BLaER1 treated with 17β-estradiol and CSF1 and Interleukin-3, amounts not matched to agents 10 nM and 100 nM (cell line): Measurements from ENCODE around the gene SOD2.
"Not testable (repeated sequence)": the region's sequence is repeated elsewhere in the genome, so short reads cannot be mapped to it uniquely, and the experiment has no call there.

Experiments
- H3K27ac ChIP-seq, 11 experiments: shearing (Covaris generic); formaldehyde crosslinking; 2 replicates each; pipeline ENCODE4 v1.8.1; 2022
- H3K27me3 ChIP-seq, 11 experiments: shearing (Covaris generic); formaldehyde crosslinking; 2 replicates each; pipeline ENCODE4 v1.8.1; 2022
- H3K36me3 ChIP-seq, 11 experiments: shearing (Covaris generic); formaldehyde crosslinking; 2 replicates each; pipeline ENCODE4 v1.8.1; 2022
- H3K4me1 ChIP-seq, 10 experiments: shearing (Covaris generic); formaldehyde crosslinking; 2 replicates each; pipeline ENCODE4 v1.8.1; 2022
- H3K4me2 ChIP-seq, 11 experiments: shearing (Covaris generic); formaldehyde crosslinking; 2 replicates each; pipeline ENCODE4 v1.8.1; 2022
- H3K4me3 ChIP-seq, 10 experiments: shearing (Covaris generic); formaldehyde crosslinking; 2 replicates each; pipeline ENCODE4 v1.8.1; 2022
- H3K9ac ChIP-seq, 11 experiments: shearing (Covaris generic); formaldehyde crosslinking; 2 replicates each; pipeline ENCODE4 v1.8.1; 2022
- H3K9me3 ChIP-seq, 11 experiments: shearing (Covaris generic); formaldehyde crosslinking; replicated peaks in 1 of 11; 2 replicates each; pipeline ENCODE4 v1.8.1; 2022
- H4K20me1 ChIP-seq, 11 experiments: shearing (Covaris generic); formaldehyde crosslinking; 2 replicates each; pipeline ENCODE4 v1.8.1; 2022
- Cebpa-rat ChIP-seq, 11 experiments: shearing (Covaris generic); IDR thresholded peaks; 2 replicates each; pipeline ENCODE4 v1.8.1; 2022

SOD2 gene

DNA sequence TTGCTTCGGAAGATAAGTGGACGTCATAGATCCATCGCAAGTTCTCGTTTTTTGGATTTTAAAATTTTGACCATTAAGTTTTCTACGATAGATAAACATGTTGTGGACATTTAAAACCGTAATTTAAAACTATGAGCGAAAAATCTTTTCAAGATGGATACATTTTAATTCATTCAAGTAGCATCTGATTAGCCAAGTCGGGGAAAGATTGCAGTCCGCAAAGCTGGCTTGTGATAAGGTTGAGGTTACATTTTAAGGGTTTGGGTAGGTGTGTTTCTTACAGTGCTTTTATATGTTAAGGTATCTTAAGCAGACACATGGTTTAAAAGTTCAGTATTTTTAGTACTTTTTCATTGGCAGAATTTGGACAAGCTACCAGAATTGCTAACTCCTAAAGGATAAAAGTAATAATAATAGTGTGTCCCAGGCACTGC, 35.5 kb upstream of the SOD2 start:
- TF ChIP-seq Cebpa-rat (IDR thresholded peaks at IDR 0.05) = no peak
- Histone ChIP-seq H3K27ac (peak overlapping the region; percentile 98 to 100 (median 99)), H3K9me3 (peaks cover 0 to 6% (median 2%) of the 10 kb centered on the region in 11 experiments; a peak in 10 of 22 replicates), H3K4me2 (peak overlapping the region; percentile 75 to 97 (median 88)), H3K9ac (peak overlapping the region; percentile 98 to 100 (median 100)), H3K4me1 (peaks cover 27 to 65% (median 40%) of the 10 kb centered on the region in 10 experiments), H3K4me3 (peak overlapping the region; percentile 90 to 99 (median 94)), H3K36me3 (peaks cover 20 to 51% (median 45%) of the 10 kb centered on the region in 11 experiments; a peak in 21 of 22 replicates), H3K27me3 (no peaks in the 10 kb centered on the region), H4K20me1 (peaks cover 53 to 62% (median 60%) of the 10 kb centered on the region in 11 experiments)

DNA sequence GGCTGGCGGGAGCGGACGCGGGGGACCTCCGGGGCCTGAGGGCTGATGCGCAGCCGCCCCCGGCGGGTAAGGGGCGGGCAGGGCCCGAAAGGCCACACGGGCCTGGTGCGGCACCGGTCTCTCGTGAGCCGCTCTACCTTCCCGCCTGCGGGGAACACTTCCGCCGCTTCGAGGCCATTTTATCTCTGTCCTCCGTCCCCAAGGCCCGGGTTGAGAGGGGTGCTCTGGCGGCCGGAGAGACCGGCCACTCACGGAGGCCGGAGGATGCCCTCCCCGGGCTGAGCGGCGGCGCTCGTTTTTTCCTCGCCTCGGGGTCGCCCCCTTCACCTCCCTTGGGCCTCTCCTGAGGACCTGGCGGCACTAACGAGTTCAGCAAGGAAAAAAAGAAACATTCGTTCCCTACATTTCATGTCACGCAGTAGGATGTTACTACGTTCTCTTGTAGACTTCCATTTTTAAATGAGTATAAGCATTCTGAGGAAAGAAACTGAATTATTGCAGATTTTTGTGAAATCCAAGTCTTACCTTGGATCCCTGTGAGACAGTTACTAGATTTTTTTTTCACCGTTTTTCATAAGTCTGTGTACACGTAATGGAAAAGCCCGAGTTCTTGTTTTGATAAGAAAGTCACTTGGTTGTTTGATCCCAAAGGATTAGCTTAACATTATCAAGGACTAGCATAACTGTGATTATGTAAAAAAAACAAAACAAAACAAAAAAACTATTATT, 34.8 kb upstream of the SOD2 start:
- H3K27me3 ChIP-seq = no peaks in the 10 kb centered on the region
- H3K4me2 ChIP-seq = peak overlapping the region; percentile 75 to 97 (median 88)
- H3K36me3 ChIP-seq = peaks cover 18 to 52% (median 46%) of the 10 kb centered on the region in 11 experiments; a peak in 21 of 22 replicates
- H3K27ac ChIP-seq = peak overlapping the region; percentile 98 to 100 (median 99)
- peak overlapping the region; percentile 98 to 100 (median 100) for H3K9ac ChIP-seq
- H3K4me1 ChIP-seq = peaks cover 23 to 62% (median 40%) of the 10 kb centered on the region in 10 experiments
- H3K4me3 ChIP-seq = peak overlapping the region; percentile 90 to 99 (median 94)
- TF ChIP-seq Cebpa-rat (IDR thresholded peaks at IDR 0.05) = no peak
- peaks cover 1 to 12% (median 8%) of the 10 kb centered on the region in 11 experiments; a peak in 17 of 22 replicates for H3K9me3 ChIP-seq
- H4K20me1 ChIP-seq = peaks cover 46 to 55% (median 53%) of the 10 kb centered on the region in 11 experiments

DNA sequence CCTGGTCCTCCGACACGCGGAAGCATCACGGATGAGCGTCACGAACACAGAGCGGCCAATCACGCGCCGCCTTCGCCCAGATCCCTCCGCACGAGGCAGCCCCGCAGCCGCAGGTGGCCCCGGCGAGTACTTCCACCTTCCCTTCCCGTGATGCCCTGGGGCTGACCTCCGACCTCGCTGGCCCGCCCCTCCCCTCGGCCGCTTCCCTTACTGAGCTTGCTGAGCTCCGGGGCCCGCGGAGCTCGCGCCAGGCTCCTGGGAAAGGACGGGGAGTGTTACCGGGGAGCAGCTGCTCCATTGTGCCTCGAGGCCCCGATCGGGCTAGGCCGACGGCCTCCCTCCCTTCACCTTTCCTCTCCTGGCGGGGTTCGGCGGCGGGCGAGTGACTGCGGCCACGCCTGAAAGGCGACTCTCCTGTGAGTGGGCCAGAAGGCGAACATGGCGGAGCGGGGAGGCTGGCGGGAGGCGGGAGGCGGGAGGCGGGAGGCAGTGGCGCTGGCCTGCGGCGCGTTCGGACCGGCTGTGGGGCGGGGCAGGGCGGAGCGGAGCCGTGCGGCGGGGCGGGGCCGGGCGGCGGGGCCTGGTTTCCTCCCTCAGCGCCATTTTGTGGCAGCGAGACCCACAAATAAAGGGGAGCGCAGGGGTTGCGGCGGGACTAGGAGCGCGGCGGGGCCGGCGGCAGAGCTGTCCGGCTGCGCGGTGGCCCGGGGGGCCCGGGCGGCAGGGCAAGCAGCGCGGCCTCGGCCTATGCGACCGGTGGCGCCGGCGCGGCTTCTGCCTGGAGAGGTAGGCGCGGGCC, 34.1 kb upstream of the SOD2 start, which contains the start of gene WTAP:
TSS of gene WTAP (plus strand) at position 589 of the 799 bp plus-strand sequence. CDS start 8,760 bp downstream, outside the sequence.
- peaks cover 39 to 53% (median 45%) of the 10 kb centered on the region in 11 experiments for H4K20me1 ChIP-seq
- H3K9ac ChIP-seq = peak within 1 kb of the TSS; percentile 98 to 100 (median 100)
- no peaks in the 10 kb centered on the region for H3K27me3 ChIP-seq
- H3K4me2 ChIP-seq = peak within 1 kb of the TSS; percentile 86 to 97 (median 93)
- H3K4me1 ChIP-seq = peaks cover 23 to 55% (median 40%) of the 10 kb centered on the region in 10 experiments
- peak within 1 kb of the TSS; percentile 98 to 100 (median 99) for H3K27ac ChIP-seq
- TF ChIP-seq Cebpa-rat (IDR thresholded peaks at IDR 0.05) = no peak
- peak within 1 kb of the TSS; percentile 90 to 99 (median 94) for H3K4me3 ChIP-seq
- peaks cover 5 to 14% (median 11%) of the 10 kb centered on the region in 11 experiments; a peak in 17 of 22 replicates for H3K9me3 ChIP-seq
- peaks cover 23 to 55% (median 48%) of the 10 kb centered on the region in 11 experiments; a peak in 21 of 22 replicates for H3K36me3 ChIP-seq

DNA sequence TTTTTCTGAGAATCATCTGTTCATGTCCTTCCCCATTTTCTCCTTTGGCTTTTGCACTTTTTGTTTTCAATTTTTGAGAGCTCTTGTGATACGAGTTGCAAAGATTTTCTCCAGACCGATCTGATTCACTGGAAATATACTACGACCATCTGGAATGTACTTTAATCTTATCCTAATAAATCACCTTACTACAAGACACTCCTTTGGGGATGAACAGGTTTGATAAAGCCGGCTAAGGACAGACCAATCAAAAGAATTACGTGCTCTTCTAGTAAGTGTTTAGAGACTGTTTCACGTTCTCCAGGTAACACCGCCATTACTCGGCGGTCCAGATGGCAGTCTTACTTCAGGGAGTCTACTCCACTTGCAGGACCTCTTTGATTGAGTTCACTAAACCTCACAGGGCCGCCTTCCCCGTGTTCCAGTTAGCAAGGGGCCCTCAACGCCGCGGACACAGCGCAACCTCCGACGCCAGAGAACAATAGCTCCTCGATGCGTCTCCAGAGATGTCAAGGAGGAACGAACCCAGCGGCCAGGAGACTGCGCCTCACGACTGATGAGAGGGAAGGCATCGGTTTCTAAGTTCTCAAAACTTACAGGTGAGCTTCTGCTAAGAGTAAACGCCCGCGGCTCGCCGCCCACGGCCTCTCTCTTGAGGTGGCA, 33.3 kb upstream of the SOD2 start:
- Histone ChIP-seq H3K4me2 (peak overlapping the region; percentile 77 to 96 (median 87)), H3K9me3 (peaks cover 5 to 14% (median 11%) of the 10 kb centered on the region in 11 experiments; a peak in 17 of 22 replicates), H4K20me1 (peaks cover 31 to 51% (median 38%) of the 10 kb centered on the region in 11 experiments), H3K27ac (peak overlapping the region; percentile 98 to 100 (median 99)), H3K27me3 (no peaks in the 10 kb centered on the region), H3K9ac (peak overlapping the region; percentile 98 to 100 (median 100)), H3K4me3 (peak overlapping the region; percentile 90 to 99 (median 94)), H3K4me1 (peaks cover 23 to 47% (median 35%) of the 10 kb centered on the region in 10 experiments), H3K36me3 (peaks cover 16 to 54% (median 44%) of the 10 kb centered on the region in 11 experiments; a peak in 21 of 22 replicates)
- TF ChIP-seq Cebpa-rat (IDR thresholded peaks at IDR 0.05) = no peak

DNA sequence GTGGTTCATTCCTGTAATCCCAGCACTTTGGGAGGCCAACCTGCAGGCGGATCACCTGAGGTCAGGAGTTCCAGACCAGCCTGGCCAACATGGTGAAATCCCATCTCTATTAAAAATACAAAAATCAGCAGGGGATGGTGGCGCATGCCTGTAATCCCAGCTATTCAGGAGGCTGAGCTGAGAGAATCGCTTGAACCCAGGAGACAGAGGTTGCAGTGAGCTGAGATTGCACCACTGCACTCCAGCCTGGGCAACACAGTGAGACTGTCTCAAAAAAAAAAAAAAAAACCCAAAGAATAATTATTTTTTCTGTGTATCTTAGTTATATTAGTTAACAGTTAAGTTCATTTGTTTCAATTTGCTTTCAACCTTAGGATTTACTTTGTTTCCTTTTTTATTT, 32.2 kb upstream of the SOD2 start:
- Histone ChIP-seq H3K36me3 (peaks cover 9 to 44% (median 32%) of the 10 kb centered on the region in 11 experiments; a peak in 20 of 22 replicates), H3K4me3 (peak overlapping the region in 4 of 10 experiments; percentile 90 to 99 (median 94); a peak in 3 of 20 replicates), H3K9me3 (peaks cover 5 to 14% (median 11%) of the 10 kb centered on the region in 11 experiments; a peak in 17 of 22 replicates), H3K9ac (peak overlapping the region in 4 of 11 experiments; percentile 3 to 100 (median 30); a peak in 3 of 22 replicates), H3K4me1 (peaks cover 19 to 35% (median 24%) of the 10 kb centered on the region in 10 experiments), H3K4me2 (peak overlapping the region; percentile 77 to 96 (median 87)), H4K20me1 (peaks cover 20 to 39% (median 26%) of the 10 kb centered on the region in 11 experiments), H3K27ac (0 out of 22 replicates have a peak overlapping the region, but pooled peaks of 2 of the 11 experiments have one; percentile 98 to 100)
- not testable (repeated sequence) for H3K27me3 ChIP-seq

DNA sequence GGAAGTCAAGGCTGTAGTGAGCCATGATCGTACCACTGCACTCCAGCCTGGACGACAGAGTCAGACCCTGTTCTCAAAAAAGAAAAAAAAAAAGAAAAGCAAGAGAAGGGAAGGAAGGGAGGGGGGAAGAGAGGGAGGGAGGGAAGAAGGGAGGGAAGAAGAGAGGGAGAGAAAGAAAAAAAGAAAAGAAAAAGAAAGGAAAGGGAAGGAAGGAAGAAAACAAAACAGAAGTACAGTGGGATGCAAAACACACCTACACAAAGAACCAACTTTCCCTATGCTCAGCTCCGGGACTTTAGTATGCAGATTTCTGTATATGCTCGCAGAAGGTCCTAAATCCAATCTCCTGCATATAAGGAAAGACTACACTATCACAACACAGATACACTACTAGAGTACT, 31.7 kb upstream of the SOD2 start:
- no peak overlapping the region for H3K27ac ChIP-seq
- peak overlapping the region in 2 of 10 experiments; percentile 90 to 93; a peak in 1 of 20 replicates for H3K4me3 ChIP-seq
- peaks cover 5 to 14% (median 11%) of the 10 kb centered on the region in 11 experiments; a peak in 17 of 22 replicates for H3K9me3 ChIP-seq
- H3K36me3 ChIP-seq = peaks cover 9 to 44% (median 30%) of the 10 kb centered on the region in 11 experiments; a peak in 20 of 22 replicates
- no peak for TF ChIP-seq Cebpa-rat (IDR thresholded peaks at IDR 0.05)
- peak overlapping the region in 4 of 11 experiments; percentile 3 to 100 (median 30); a peak in 1 of 22 replicates for H3K9ac ChIP-seq
- peaks cover 15 to 35% (median 22%) of the 10 kb centered on the region in 11 experiments for H4K20me1 ChIP-seq
- H3K4me2 ChIP-seq = peak overlapping the region; percentile 77 to 96 (median 87)
- no peaks in the 10 kb centered on the region for H3K27me3 ChIP-seq
- H3K4me1 ChIP-seq = peaks cover 15 to 31% (median 20%) of the 10 kb centered on the region in 10 experiments

DNA sequence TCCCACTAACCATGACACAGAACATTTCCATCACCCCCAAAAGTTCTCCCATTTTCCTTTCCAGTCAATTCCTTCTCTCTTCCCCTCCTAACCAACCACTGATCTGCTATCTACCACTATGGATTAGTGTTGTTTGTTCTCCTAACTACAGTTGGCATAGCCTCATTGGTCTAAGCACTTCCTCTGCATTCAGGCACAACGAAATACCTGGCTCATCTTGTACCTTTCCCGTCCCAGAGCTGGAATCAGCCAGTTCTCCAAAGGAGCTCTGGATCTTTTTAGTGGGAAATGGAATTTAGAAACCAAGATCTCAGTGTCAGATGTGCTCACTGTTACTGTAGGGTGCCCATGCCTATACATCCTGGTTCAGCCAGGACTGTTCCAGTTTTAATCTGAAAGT, 30.2 kb upstream of the SOD2 start:
- Histone ChIP-seq H3K27ac (no peak overlapping the region), H3K4me2 (0 out of 22 replicates have a peak overlapping the region, but pooled peaks of 1 of the 11 experiments have one; percentile 87), H3K9me3 (peaks cover 5 to 14% (median 11%) of the 10 kb centered on the region in 11 experiments; a peak in 17 of 22 replicates), H3K36me3 (peaks cover 9 to 44% (median 29%) of the 10 kb centered on the region in 11 experiments; a peak in 20 of 22 replicates), H4K20me1 (peaks cover under 1 to 20% (median 7%) of the 10 kb centered on the region in 11 experiments; a peak in 13 of 22 replicates), H3K4me1 (peaks cover 13 to 43% (median 22%) of the 10 kb centered on the region in 10 experiments; a peak in 19 of 20 replicates), H3K4me3 (no peak overlapping the region), H3K9ac (no peak overlapping the region), H3K27me3 (no peaks in the 10 kb centered on the region)
- TF ChIP-seq Cebpa-rat (IDR thresholded peaks at IDR 0.05) = no peak
